ENCODE data around the gene ARHGEF2.

Gene ARHGEF2

GRCh38 chr1:155971910-155972809, 6.2 kb downstream of the ARHGEF2 start:
- H3K4me3 ChIP-seq (replicated peaks; ENCODE audit: low read depth, low read length), result no peak overlapping the region
- DNase-seq (ENCODE audit: extremely low read depth, low read depth), result no peak
- TF ChIP-seq CTCF (IDR thresholded peaks at IDR 0.05; ENCODE audit: low read depth, low read length, missing control alignments), result no peak

GRCh38 chr1:155970531-155971167, 7.7 kb downstream of the ARHGEF2 start:
- no peak for TF ChIP-seq CTCF (IDR thresholded peaks at IDR 0.05; ENCODE audit: low read depth, low read length, missing control alignments)
- no peak for DNase-seq (ENCODE audit: extremely low read depth, low read depth)
- H3K4me3 ChIP-seq (replicated peaks; ENCODE audit: low read depth, low read length), result no peak overlapping the region

GRCh38 chr1:155969377-155969791, 9.0 kb downstream of the ARHGEF2 start:
- no peak for TF ChIP-seq CTCF (IDR thresholded peaks at IDR 0.05; ENCODE audit: low read depth, low read length, missing control alignments)
- no peak overlapping the region for H3K4me3 ChIP-seq (replicated peaks; ENCODE audit: low read depth, low read length)
- no peak for DNase-seq (ENCODE audit: extremely low read depth, low read depth)

GRCh38 chr1:155968670-155969069, 9.7 kb downstream of the ARHGEF2 start:
- TF ChIP-seq CTCF (IDR thresholded peaks at IDR 0.05; ENCODE audit: low read depth, low read length, missing control alignments), result no peak
- no peak for DNase-seq (ENCODE audit: extremely low read depth, low read depth)
- no peak overlapping the region for H3K4me3 ChIP-seq (replicated peaks; ENCODE audit: low read depth, low read length)

GRCh38 chr1:155968051-155968400, 10.3 kb downstream of the ARHGEF2 start:
- no peak for TF ChIP-seq CTCF (IDR thresholded peaks at IDR 0.05; ENCODE audit: low read depth, low read length, missing control alignments)
- H3K4me3 ChIP-seq (replicated peaks; ENCODE audit: low read depth, low read length), result no peak overlapping the region
- DNase-seq (ENCODE audit: extremely low read depth, low read depth), result no peak

GRCh38 chr1:155967341-155968050, 10.9 kb downstream of the ARHGEF2 start:
- no peak for TF ChIP-seq CTCF (IDR thresholded peaks at IDR 0.05; ENCODE audit: low read depth, low read length, missing control alignments)
- no peak for DNase-seq (ENCODE audit: extremely low read depth, low read depth)
- H3K4me3 ChIP-seq (replicated peaks; ENCODE audit: low read depth, low read length), result no peak overlapping the region
